ENCODE data around the gene AK2.
A peak's percentile ranks its signal among the peaks of the same experiment; 100 is the strongest.

Gene AK2

GRCh38 chr1:32969566-32969965, 67.1 kb downstream of the AK2 start:
- DNase-seq = no peak

DNA sequence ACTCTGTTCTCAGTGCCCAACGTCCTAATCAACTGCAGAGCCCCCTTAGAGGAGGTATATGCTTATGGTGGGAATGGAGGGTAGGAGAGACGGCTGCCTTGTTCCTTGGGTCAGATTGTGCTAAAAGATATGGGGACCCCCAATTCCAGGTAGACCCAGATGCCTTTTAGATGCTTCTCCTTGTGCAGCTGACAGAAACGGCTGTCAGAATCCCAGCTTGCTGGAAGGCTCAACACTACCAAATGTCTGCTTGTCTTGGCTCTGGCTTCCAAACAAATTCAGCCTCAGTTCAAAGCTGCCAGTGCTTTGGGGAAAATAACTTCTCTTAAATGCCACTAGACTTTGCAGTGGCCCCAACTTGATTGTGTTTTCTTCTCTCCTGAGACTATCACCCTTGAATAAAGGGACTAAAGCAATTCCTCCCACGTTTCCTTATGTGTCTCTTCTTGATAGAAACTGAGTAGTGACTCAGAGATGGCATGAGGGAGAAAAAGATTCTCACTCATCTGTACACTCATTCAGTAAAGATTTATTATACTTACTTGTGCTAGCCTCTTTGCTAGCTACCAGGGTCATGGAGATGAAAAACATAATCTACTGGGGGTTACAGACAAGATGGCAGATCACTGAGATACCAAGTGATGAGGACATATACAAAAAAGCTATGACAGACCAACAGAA, 68.7 kb downstream of the AK2 start:
- no peak for DNase-seq

DNA sequence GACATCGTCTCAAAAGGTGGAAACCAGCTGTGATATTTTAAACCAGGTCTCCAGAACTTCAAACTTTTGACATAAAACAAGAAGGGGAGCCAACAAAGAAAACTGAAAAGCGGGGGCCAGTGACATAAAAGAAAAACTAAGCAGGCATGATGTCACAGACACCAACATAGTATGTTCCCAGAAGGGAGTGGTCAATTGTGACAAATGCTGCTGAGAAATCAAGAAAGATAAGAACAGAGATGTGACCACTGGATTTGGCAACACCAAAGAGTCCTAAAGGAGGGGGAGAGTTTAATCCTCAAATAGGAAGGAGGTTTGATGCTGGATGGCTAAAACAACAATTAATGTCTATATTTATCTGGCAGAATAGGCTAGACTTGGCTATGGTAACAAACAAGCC, 69.8 kb downstream of the AK2 start:
- no peak for DNase-seq

DNA sequence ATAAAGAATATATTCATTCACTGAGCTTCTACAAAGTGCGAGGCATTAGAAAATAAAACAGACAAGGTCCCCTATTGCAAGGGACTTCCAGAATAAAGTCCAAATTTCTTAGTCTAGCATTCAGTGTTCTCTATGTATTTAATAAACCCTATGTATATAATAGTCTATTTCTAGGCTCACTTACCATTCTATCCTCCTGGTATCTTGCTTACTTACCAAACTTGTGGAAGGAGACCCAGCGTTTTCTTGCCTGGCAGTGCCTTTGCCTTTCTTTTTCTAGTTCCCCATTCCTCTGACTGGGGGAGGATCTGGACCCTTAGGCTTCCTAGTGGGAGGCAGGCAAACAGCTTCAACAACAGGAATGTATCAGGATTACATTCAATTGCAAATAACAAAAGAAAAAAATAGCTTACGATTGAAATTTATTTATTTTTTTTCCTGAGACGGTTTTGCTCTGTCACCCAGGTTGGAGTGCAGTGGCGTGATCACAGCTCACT, 71.4 kb downstream of the AK2 start:
- DNase-seq = no peak

GRCh38 chr1:32964461-32965250, 72.0 kb downstream of the AK2 start, which contains the start of gene RNF19B:
TSS of gene RNF19B (minus strand) at chr1:32964809. CDS start at chr1:32964685, 124 bp downstream.
- peak; percentile 96 for DNase-seq

GRCh38 chr1:32963746-32964460, 72.8 kb downstream of the AK2 start:
- DNase-seq = peak; percentile 69

DNA sequence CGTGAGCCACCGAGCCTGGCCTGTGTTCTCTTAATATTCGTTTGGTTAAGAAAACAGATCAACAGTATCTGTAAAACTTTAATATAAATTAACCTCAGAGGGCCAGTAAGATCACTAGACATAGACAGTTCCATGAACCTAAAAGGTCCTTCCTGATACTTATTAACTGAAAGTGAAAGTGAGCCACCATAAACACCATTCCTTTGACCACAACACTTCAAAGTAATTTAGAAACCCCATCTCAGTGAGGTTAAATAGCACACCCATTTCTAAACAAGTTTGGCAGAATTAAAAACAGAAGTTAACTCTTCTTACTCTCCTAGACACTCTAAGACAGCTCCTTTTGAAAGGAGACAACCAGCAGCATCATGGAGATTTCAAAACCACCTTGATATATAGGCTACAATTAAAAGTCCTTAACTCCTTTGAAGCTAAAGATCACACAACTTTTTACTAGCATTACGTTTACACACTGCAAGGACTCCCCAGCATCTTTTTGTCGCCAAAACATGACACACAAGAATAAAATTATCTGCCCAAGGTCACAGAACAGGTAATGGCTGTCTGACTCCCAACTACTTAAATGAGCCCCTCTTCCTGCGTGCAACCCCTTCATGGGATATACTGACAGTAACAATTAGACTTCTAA, 74.3 kb downstream of the AK2 start:
- DNase-seq = peak; percentile 61

GRCh38 chr1:32960819-32961355, 75.8 kb downstream of the AK2 start:
- DNase-seq = no peak

DNA sequence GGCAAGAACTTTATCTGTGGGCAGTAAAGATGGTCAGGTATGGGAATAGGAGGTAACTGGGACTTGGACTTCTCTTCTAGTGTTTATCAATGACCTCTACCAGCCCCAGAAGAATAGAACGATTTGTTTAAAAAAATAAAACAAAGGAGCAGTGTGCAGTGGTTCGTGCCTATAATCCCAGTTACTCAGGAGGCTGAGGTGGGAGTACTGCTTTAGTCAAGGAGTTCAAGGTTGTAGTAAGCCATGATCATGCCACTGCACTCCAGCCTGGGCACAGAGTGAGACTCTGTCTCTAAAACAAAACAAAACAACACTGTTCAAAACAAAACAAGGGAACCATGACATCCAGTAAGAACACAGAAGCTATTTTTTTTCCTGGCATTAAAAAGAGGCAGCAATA, 76.3 kb downstream of the AK2 start:
- DNase-seq = no peak

GRCh38 chr1:32958827-32959226, 77.9 kb downstream of the AK2 start:
- DNase-seq = no peak

Measured in CD4-positive, alpha-beta T cell treated with Interleukin-10 for 1 hour (primary cell).